NB4 (cell line): ENCODE data around the gene AMTN.

ENCODE experiments used
- POLR2A ChIP-seq: IDR thresholded peaks from 2 replicates; pipeline ENCODE4 v1.6.1; 2011; ENCODE audit warnings: mild to moderate bottlenecking; ENCODE audit not compliant: insufficient read length; ENCODE audit errors: extremely low read depth
- TF ChIP-seq, protein P1 (sequence below): IDR thresholded peaks from one replicate; pipeline ENCODE4 v1.5.1; 2012; ENCODE audit warnings: low read depth, low read length
- TF ChIP-seq, protein P2 (sequence below): IDR thresholded peaks from 2 replicates; pipeline ENCODE4 v1.6.1; 2011; ENCODE audit warnings: low read depth, low read length

DNA sequence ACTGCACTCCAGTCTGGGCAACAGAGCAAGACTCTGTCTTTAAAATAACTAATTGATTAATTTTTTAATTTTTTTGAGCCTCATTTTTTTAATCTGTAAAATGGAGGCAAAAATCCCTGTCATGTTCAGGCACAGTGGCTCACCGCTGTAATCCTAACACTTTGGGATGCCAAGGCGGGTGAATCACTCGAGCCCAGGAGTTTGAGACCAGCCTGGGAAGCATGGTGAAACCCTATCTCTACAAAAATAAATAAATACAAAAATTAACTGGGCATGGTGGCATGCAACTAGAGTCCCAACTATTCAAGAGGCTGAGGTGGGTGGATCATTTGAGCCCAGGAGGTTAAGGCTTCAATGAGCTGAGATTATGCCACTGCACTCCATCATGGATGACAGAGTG lies 15.4 kb downstream of the AMTN start:
- no peak for TF ChIP-seq POLR2A
- TF ChIP-seq, protein P1, sequence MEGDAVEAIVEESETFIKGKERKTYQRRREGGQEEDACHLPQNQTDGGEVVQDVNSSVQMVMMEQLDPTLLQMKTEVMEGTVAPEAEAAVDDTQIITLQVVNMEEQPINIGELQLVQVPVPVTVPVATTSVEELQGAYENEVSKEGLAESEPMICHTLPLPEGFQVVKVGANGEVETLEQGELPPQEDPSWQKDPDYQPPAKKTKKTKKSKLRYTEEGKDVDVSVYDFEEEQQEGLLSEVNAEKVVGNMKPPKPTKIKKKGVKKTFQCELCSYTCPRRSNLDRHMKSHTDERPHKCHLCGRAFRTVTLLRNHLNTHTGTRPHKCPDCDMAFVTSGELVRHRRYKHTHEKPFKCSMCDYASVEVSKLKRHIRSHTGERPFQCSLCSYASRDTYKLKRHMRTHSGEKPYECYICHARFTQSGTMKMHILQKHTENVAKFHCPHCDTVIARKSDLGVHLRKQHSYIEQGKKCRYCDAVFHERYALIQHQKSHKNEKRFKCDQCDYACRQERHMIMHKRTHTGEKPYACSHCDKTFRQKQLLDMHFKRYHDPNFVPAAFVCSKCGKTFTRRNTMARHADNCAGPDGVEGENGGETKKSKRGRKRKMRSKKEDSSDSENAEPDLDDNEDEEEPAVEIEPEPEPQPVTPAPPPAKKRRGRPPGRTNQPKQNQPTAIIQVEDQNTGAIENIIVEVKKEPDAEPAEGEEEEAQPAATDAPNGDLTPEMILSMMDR, result no peak
- TF ChIP-seq, protein P2, sequence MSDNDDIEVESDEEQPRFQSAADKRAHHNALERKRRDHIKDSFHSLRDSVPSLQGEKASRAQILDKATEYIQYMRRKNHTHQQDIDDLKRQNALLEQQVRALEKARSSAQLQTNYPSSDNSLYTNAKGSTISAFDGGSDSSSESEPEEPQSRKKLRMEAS, result no peak
